Sigmoid colon (tissue), 4 donors: ENCODE data around the gene KCNH1.

Source experiments
- EP300 ChIP-seq, 4 donors: sonication (generic); formaldehyde crosslinking; IDR thresholded peaks; one replicate each; pipeline ENCODE4 v1.6.1; 2017; ENCODE audit warnings: antibody characterized with exemption in 4 of 4
- POLR2A ChIP-seq, 2 donors: fragments of 450-650 bp; IDR thresholded peaks; one replicate each; pipeline ENCODE4 v1.6.1; 2016; ENCODE audit warnings: antibody characterized with exemption in 2 of 2, mild to moderate bottlenecking in 2 of 2, moderate library complexity in 2 of 2
- TF ChIP-seq, protein P1 (sequence below), 4 experiments: fragments of 450-650 bp in 3 of 4; fragments of 200-600 bp in 1 of 4; IDR thresholded peaks; one replicate each; pipeline ENCODE4 v1.5.1; 2016 to 2019; ENCODE audit warnings: antibody characterized with exemption in 4 of 4, mild to moderate bottlenecking in 3 of 4, moderate library complexity in 2 of 4

DNA sequence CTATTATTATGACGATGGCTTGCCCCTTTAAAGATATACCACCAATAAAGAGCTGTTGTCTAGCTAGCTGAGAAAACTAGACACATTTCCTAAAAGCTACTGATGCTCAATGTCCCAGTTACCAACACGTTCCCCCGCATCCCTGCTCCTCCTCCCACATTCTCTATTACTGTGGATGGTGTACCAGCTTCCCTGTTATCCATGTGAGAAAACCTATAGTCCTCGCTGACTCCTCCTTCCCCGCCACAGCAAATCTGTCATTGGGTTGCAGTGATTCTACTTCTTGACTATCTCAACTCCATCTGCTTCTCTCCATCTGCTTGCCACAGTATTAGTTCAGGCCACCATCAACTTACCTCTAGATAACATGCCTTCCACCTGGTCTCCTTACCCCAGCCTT, 337.5 kb downstream of the KCNH1 start:
- TF ChIP-seq, protein P1, sequence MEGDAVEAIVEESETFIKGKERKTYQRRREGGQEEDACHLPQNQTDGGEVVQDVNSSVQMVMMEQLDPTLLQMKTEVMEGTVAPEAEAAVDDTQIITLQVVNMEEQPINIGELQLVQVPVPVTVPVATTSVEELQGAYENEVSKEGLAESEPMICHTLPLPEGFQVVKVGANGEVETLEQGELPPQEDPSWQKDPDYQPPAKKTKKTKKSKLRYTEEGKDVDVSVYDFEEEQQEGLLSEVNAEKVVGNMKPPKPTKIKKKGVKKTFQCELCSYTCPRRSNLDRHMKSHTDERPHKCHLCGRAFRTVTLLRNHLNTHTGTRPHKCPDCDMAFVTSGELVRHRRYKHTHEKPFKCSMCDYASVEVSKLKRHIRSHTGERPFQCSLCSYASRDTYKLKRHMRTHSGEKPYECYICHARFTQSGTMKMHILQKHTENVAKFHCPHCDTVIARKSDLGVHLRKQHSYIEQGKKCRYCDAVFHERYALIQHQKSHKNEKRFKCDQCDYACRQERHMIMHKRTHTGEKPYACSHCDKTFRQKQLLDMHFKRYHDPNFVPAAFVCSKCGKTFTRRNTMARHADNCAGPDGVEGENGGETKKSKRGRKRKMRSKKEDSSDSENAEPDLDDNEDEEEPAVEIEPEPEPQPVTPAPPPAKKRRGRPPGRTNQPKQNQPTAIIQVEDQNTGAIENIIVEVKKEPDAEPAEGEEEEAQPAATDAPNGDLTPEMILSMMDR (IDR thresholded peaks at IDR 0.05), result no peak
- TF ChIP-seq EP300 (IDR thresholded peaks at IDR 0.05) (no peak), POLR2A (IDR thresholded peaks at IDR 0.05) (no peak)
